GM23338 (cell line): Measurements from ENCODE around the gene BIRC5. TPM values are rescaled to one million over a fixed set of nuclear protein-coding genes. Genes with fewer than 3 reads are reported as not detected.
"Not testable (repeated sequence)": the region's sequence is repeated elsewhere in the genome, so short reads cannot be mapped to it uniquely, and the experiment has no call there.

Source experiments
- ATAC-seq: fragments of 200-7000 bp; cut with Tn5 transposase; 3 replicates; pipeline ENCODE4 v1.9.1; 2020
- DNase-seq: peaks from one replicate; pipeline ENCODE4 v3.0.0-alpha.2; 2015; ENCODE audit warnings: low spot score
- H2AFZ ChIP-seq: fragments of 200-600 bp; sonication (generic); 2 replicates; pipeline ENCODE4 v1.8.0; 2016; ENCODE audit warnings: antibody characterized with exemption, mild to moderate bottlenecking, moderate library complexity
- H3F3A ChIP-seq: fragments of 200-600 bp; sonication (generic); replicated peaks from 2 replicates; pipeline ENCODE4 v1.8.0; 2017; ENCODE audit warnings: antibody characterized with exemption, mixed run types, low read depth
- H3K27ac ChIP-seq: fragments of 200-600 bp; sonication (generic); 2 replicates; pipeline ENCODE4 v1.6.1; 2016; ENCODE audit warnings: low read depth
- H3K27me3 ChIP-seq: fragments of 200-600 bp; sonication (generic); 2 replicates; pipeline ENCODE4 v1.8.0; 2016; ENCODE audit warnings: mild to moderate bottlenecking, mixed run types, moderate library complexity; ENCODE audit not compliant: insufficient read depth
- H3K36me3 ChIP-seq: fragments of 200-600 bp; sonication (generic); 2 replicates; pipeline ENCODE4 v1.8.0; 2016; ENCODE audit warnings: mild to moderate bottlenecking; ENCODE audit not compliant: insufficient read depth
- H3K4me1 ChIP-seq: fragments of 200-600 bp; sonication (generic); 2 replicates; pipeline ENCODE4 v1.8.0; 2016; ENCODE audit warnings: mild to moderate bottlenecking, moderate library complexity; ENCODE audit not compliant: insufficient read depth
- H3K4me2 ChIP-seq: fragments of 200-600 bp; sonication (generic); 2 replicates; pipeline ENCODE4 v1.7.1; 2017; ENCODE audit warnings: mixed run types
- H3K4me3 ChIP-seq: fragments of 200-600 bp; sonication (generic); 2 replicates; pipeline ENCODE4 v1.6.1; 2016; ENCODE audit warnings: mixed run types
- H3K79me2 ChIP-seq: fragments of 200-600 bp; sonication (generic); replicated peaks from 2 replicates; pipeline ENCODE4 v1.8.0; 2017; ENCODE audit warnings: mild to moderate bottlenecking; ENCODE audit not compliant: insufficient read depth
- H3K9me2 ChIP-seq: fragments of 200-600 bp; sonication (generic); 2 replicates; pipeline ENCODE4 v1.8.0; 2017; ENCODE audit not compliant: insufficient read depth
- H4K20me1 ChIP-seq: fragments of 200-600 bp; sonication (generic); replicated peaks from 2 replicates; pipeline ENCODE4 v1.8.0; 2017; ENCODE audit warnings: mild to moderate bottlenecking; ENCODE audit not compliant: insufficient read depth
- H3K27ac Mint-ChIP-seq: 2 replicates; pipeline ENCODE4 v1.8.0; 2020; ENCODE audit warnings: inconsistent platforms, mild to moderate bottlenecking, moderate library complexity, mixed read lengths
- H3K27me3 Mint-ChIP-seq: 3 replicates; pipeline ENCODE4 v1.8.0; 2022; ENCODE audit warnings: low read depth, mild to moderate bottlenecking, moderate library complexity, mixed read lengths, inconsistent platforms; ENCODE audit not compliant: insufficient read depth, poor library complexity
- H3K36me3 Mint-ChIP-seq: 3 replicates; pipeline ENCODE4 v1.8.0; 2021; ENCODE audit warnings: low read depth, mild to moderate bottlenecking, inconsistent platforms, moderate library complexity, mixed read lengths
- H3K4me1 Mint-ChIP-seq: 3 replicates; pipeline ENCODE4 v1.8.0; 2020; ENCODE audit warnings: mild to moderate bottlenecking, inconsistent platforms, mixed read lengths
- H3K4me3 Mint-ChIP-seq: 3 replicates; pipeline ENCODE4 v1.8.0; 2021; ENCODE audit warnings: moderate library complexity, mild to moderate bottlenecking, inconsistent platforms, mixed read lengths
- H3K9me3 Mint-ChIP-seq: 3 replicates; pipeline ENCODE4 v1.8.0; 2020; ENCODE audit warnings: moderate library complexity, mild to moderate bottlenecking, inconsistent platforms, mixed read lengths
- CREB1 ChIP-seq: fragments of 250-450 bp; sonication (Bioruptor Pico); IDR thresholded peaks from 2 replicates; pipeline ENCODE4 v1.5.0; 2020; ENCODE audit warnings: low read depth, mild to moderate bottlenecking, moderate library complexity
- CTCF ChIP-seq, 2 experiments: fragments of 200-600 bp in 1 of 2; sonication (generic) in 1 of 2; conservative IDR thresholded peaks; 2 replicates each; pipeline versions ENCODE4 v1.5.1 to v1.6.1; 2016 to 2017; ENCODE audit warnings: antibody characterized with exemption in 2 of 2, low read depth in 2 of 2, mild to moderate bottlenecking in 2 of 2, moderate library complexity in 1 of 2
- NANOG ChIP-seq: IDR thresholded peaks from 2 replicates; pipeline ENCODE4 v1.6.1; 2016; ENCODE audit warnings: antibody characterized with exemption, borderline replicate concordance
- POLR2AphosphoS5 ChIP-seq: IDR thresholded peaks from 2 replicates; pipeline ENCODE4 v1.6.1; 2016; ENCODE audit warnings: antibody characterized with exemption, low read depth
- REST ChIP-seq: IDR thresholded peaks from one replicate; pipeline ENCODE4 v1.6.1; 2018; ENCODE audit warnings: antibody characterized with exemption; ENCODE audit not compliant: unreplicated experiment
- ZNF114 ChIP-seq: fragments of 250-450 bp; sonication (Bioruptor Pico); IDR thresholded peaks from 2 replicates; pipeline ENCODE4 v1.5.0; 2020; ENCODE audit warnings: mild to moderate bottlenecking, moderate library complexity
- ZNF331 ChIP-seq: fragments of 250-450 bp; sonication (Bioruptor Pico); IDR thresholded peaks from 2 replicates; pipeline ENCODE4 v1.5.0; 2020; ENCODE audit warnings: low read depth, mild to moderate bottlenecking, moderate library complexity
- ZNF462 ChIP-seq: fragments of 250-450 bp; sonication (Bioruptor Pico); IDR thresholded peaks from 2 replicates; pipeline ENCODE4 v1.5.0; 2020; ENCODE audit warnings: mild to moderate bottlenecking, moderate library complexity
- polyA plus RNA-seq: library from polyadenylated mRNA; unstranded; fragments of >200 nt; fragmentation: Nextera tagmentation; extraction: Ambion mirVana; gene quantifications from 2 replicates; pipeline ENCODE4 v1.2.1, GENCODE V29; 2016
- total RNA-seq: library from RNA; depleted of rRNA; stranded (reverse); fragments of >200 nt; shearing (Covaris generic); gene quantifications from 2 replicates; pipeline ENCODE4 v1.2.3, GENCODE V29; 2014

The BIRC5 gene
- total and polyA plus RNA-seq, 2 experiments from 2014 or later = 89.7 to 111 TPM

GRCh38 chr17:78234261-78234865 lies 20.3 kb downstream of the BIRC5 start:
- Histone ChIP-seq H3K27me3 (peaks cover 26% of the 10 kb centered on the region), H3K27ac (no peak overlapping the region), H3K4me2 (no peak overlapping the region), H3K4me3 (no peak overlapping the region), H3K36me3 (no peaks in the 10 kb centered on the region), H4K20me1 (no peaks in the 10 kb centered on the region), H3K9me2 (no peaks in the 10 kb centered on the region), H3K4me1 (no peaks in the 10 kb centered on the region), H2AFZ (no peak overlapping the region), H3F3A (no peaks in the 10 kb centered on the region), H3K79me2 (no peaks in the 10 kb centered on the region)
- H3K9me3 Mint-ChIP-seq = no peaks in the 10 kb centered on the region
- ATAC-seq (no peak), DNase-seq (no peak)
- H3K27ac Mint-ChIP-seq = no peak overlapping the region
- H3K4me3 Mint-ChIP-seq = no peak overlapping the region
- peaks cover 3% of the 10 kb centered on the region for H3K4me1 Mint-ChIP-seq
- peaks cover 23% of the 10 kb centered on the region for H3K27me3 Mint-ChIP-seq
- TF ChIP-seq ZNF114 = no peak
- no peak for TF ChIP-seq POLR2AphosphoS5
- TF ChIP-seq CREB1 (CRISPR knock-in tag) = no peak
- no peak for TF ChIP-seq REST
- no peak for TF ChIP-seq ZNF331
- no peak for TF ChIP-seq NANOG
- no peak for TF ChIP-seq ZNF462 (CRISPR knock-in tag)
- no peak for TF ChIP-seq CTCF (conservative IDR thresholded peaks at IDR 0.05; ENCODE audit: low read depth in 2 of 2)
- no peaks in the 10 kb centered on the region for H3K36me3 Mint-ChIP-seq

GRCh38 chr17:78235022-78235421 lies 21.0 kb downstream of the BIRC5 start:
- not testable (repeated sequence) for H3K79me2 ChIP-seq, H3K36me3 ChIP-seq, H3K4me3 Mint-ChIP-seq, H3K4me1 ChIP-seq, H3K36me3 Mint-ChIP-seq, DNase-seq, H3K9me3 Mint-ChIP-seq, H3K4me1 Mint-ChIP-seq, H3K27ac ChIP-seq, H3K9me2 ChIP-seq, H2AFZ ChIP-seq, H3K4me3 ChIP-seq, H3F3A ChIP-seq, H3K27ac Mint-ChIP-seq, ATAC-seq, H4K20me1 ChIP-seq, H3K4me2 ChIP-seq
- peaks cover 25% of the 10 kb centered on the region for H3K27me3 ChIP-seq
- peaks cover 25% of the 10 kb centered on the region for H3K27me3 Mint-ChIP-seq
